Measurements from ENCODE around the gene ZNF22. TPM values are rescaled to one million over a fixed set of nuclear protein-coding genes. Genes with fewer than 3 reads are reported as not detected.

The ZNF22 gene
- total RNA-seq, 1 experiment from 2014 or later = 14.6 TPM

GRCh38 chr10:45050551-45051235 lies 50.0 kb downstream of the ZNF22 start:
- in situ Hi-C loops (cut with HindIII; ENCODE audit: low pct_unique_long_range_greater_than_20kb, low sequenced_read_pairs) = no loop called here
- DNase-seq (ENCODE audit: low read depth, low spot score) (no peak), ATAC-seq (no peak)
- Histone ChIP-seq H3K36me3 (ENCODE audit: control insufficient read depth, insufficient read depth, low read length) (no peaks in the 10 kb centered on the region), H3K27me3 (ENCODE audit: control insufficient read depth, insufficient read depth, low read length) (peaks cover under 1% of the 10 kb centered on the region; the same call in 1 of the 2 replicates), H3K27ac (ENCODE audit: low read length) (no peak overlapping the region), H3K9me3 (ENCODE audit: control insufficient read depth, insufficient read depth, low read depth, low read length) (no peaks in the 10 kb centered on the region), H3K4me3 (ENCODE audit: low read depth in 2 of 2, low read length in 2 of 2) (no peak overlapping the region), H3K4me1 (ENCODE audit: control insufficient read depth, insufficient read depth, low read length) (no peaks in the 10 kb centered on the region)
- CTCF ChIA-PET = no interaction called here
- TF ChIP-seq TCF7L2 (IDR thresholded peaks at IDR 0.05; ENCODE audit: low read depth, low read length) (no peak), SIN3A (IDR thresholded peaks at IDR 0.05; ENCODE audit: borderline replicate concordance, insufficient read depth, low read depth, low read length) (no peak), CTCF (IDR thresholded peaks at IDR 0.05) (no peak), REST (IDR thresholded peaks at IDR 0.05; ENCODE audit: insufficient read depth in 1 of 2, low read depth in 2 of 2, low read length in 1 of 2) (no peak), POLR2AphosphoS5 (IDR thresholded peaks at IDR 0.05; ENCODE audit: low read depth, low read length) (no peak)
- intact Hi-C loops (cut with micrococcal nuclease; ENCODE audit: unreplicated experiment) = no loop called here
- POLR2A ChIA-PET = no interaction called here
- BruUV-seq (replicated peaks) = no TSS peak

- in situ Hi-C loops (cut with HindIII; ENCODE audit: low pct_unique_long_range_greater_than_20kb, low sequenced_read_pairs) (no loop called here), intact Hi-C loops (cut with micrococcal nuclease; ENCODE audit: unreplicated experiment) (no loop called here)
- no peak for DNase-seq (ENCODE audit: low read depth, low spot score)
- H3K27me3 ChIP-seq (ENCODE audit: control insufficient read depth, insufficient read depth, low read length) = peaks cover 2% of the 10 kb centered on the region; the same call in 1 of the 2 replicates
- no peak for ATAC-seq
- POLR2A ChIA-PET = no interaction called here
- H3K4me3 ChIP-seq (ENCODE audit: low read depth in 2 of 2, low read length in 2 of 2) = no peak overlapping the region
- H3K4me1 ChIP-seq (ENCODE audit: control insufficient read depth, insufficient read depth, low read length) = no peaks in the 10 kb centered on the region
- H3K27ac ChIP-seq (ENCODE audit: low read length) = no peak overlapping the region
- H3K36me3 ChIP-seq (ENCODE audit: control insufficient read depth, insufficient read depth, low read length) = no peaks in the 10 kb centered on the region
- CTCF ChIA-PET = no interaction called here
- TF ChIP-seq SIN3A (IDR thresholded peaks at IDR 0.05; ENCODE audit: borderline replicate concordance, insufficient read depth, low read depth, low read length) (no peak), REST (IDR thresholded peaks at IDR 0.05; ENCODE audit: insufficient read depth in 1 of 2, low read depth in 2 of 2, low read length in 1 of 2) (no peak), POLR2AphosphoS5 (IDR thresholded peaks at IDR 0.05; ENCODE audit: low read depth, low read length) (no peak), TCF7L2 (IDR thresholded peaks at IDR 0.05; ENCODE audit: low read depth, low read length) (no peak), CTCF (IDR thresholded peaks at IDR 0.05) (no peak)
- H3K9me3 ChIP-seq (ENCODE audit: control insufficient read depth, insufficient read depth, low read depth, low read length) = no peaks in the 10 kb centered on the region
- no TSS peak for BruUV-seq (replicated peaks)
These were observed 52.0 kb downstream of the ZNF22 start for GRCh38 chr10:45052700-45053099.
